Measurements from ENCODE around the gene GALNT17. TPM values are rescaled to one million over a fixed set of nuclear protein-coding genes. Genes with fewer than 3 reads are reported as not detected.
"Not testable (repeated sequence)": the region's sequence is repeated elsewhere in the genome, so short reads cannot be mapped to it uniquely, and the experiment has no call there.

The GALNT17 gene
- total RNA-seq, 2 experiments from 2014 or later: not detected

DNA sequence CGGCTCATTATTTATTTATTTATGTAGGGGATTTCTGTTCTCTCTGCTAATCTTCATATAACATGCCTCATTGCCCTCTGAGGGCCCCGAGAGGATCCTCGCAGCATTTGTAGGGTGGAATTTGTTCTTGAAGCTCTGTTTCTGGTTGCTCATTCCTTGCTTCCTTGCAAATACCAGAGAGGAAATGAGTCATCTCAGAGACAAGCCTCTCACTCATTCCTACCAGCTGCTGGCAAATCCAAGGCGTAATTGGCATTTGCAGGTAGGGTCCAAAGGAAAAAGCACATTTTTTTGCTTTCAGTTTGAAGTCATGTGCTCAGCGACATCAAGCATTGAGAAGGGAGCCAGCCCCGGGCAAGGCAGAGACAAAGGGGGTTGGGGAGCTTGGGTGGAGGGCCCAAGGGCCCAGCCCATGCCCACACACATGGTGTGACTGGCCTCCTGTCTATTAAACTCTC is 501.6 kb downstream of the GALNT17 start:
- DNase-seq: no peak
- Mint-ChIP-seq H3K36me3 (no peaks in the 10 kb centered on the region), H3K27me3 (peaks cover 3% of the 10 kb centered on the region), H3K4me1 (no peaks in the 10 kb centered on the region), H3K27ac (no peak overlapping the region), H3K9me3 (peaks cover 7% of the 10 kb centered on the region), H3K4me3 (no peak overlapping the region)

DNA sequence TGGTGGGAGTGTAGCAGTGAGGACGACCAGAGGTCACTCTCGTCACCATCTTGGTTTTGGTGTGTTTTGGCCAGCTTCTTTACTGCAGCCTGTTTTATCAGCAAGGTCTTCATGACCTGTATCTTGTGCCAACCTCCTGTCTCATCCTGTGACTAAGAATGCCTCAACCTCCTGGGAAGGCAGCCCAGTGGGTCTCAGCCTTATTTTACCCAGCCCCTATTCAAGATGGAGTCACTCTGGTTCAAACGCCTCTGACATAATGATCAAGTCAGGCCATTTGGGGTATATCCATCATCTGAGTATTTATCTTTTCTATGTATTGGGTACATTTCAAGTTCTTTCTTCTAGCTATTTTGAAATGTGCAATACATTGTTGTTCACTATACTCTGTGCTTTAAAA is 503.9 kb downstream of the GALNT17 start:
- not testable (repeated sequence) for H3K27me3 Mint-ChIP-seq, H3K4me1 Mint-ChIP-seq, H3K27ac Mint-ChIP-seq, DNase-seq, H3K36me3 Mint-ChIP-seq, H3K9me3 Mint-ChIP-seq, H3K4me3 Mint-ChIP-seq

DNA sequence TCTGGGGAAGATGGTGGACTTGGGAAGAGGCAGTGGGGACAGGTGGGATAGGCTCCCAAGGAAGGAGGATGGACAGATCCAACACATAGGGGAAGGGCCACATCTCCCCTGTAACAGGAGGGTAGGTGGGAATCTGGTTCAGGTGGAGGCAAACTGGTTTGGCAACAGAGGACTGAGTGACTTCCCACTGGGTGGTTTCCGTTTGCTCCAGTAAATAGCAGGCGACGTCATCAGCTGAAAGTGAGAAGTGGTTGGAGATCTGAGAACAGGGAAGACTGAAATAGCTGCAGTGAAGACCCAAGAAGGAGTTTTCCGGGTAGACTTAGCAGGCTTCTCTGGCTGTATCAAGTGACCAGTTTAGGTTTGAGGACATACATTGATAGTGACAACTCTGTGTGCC is 504.4 kb downstream of the GALNT17 start:
- DNase-seq: no peak
- Mint-ChIP-seq H3K9me3 (peaks cover 7% of the 10 kb centered on the region), H3K4me1 (no peaks in the 10 kb centered on the region), H3K27me3 (peaks cover 3% of the 10 kb centered on the region), H3K27ac (no peak overlapping the region), H3K36me3 (no peaks in the 10 kb centered on the region), H3K4me3 (no peak overlapping the region)

DNA sequence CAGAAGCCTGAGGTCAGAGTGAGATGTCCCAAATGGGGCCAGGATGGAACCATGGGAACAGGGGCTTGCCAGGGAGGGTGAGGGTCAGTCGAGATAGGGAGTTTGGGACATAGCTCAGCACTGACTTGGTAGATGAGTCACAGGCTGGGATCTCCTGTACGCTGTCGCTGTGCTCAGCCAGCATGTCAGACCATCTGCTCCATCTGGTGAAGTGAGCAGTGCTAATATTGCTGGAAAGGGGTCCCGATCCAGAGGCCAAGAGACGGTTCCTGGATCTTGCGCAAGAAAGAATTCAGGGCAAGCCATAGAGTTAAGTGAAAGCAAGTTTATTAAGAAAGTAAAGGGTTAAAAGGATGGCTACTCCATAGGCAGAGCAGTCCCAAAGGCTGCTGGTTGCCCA is 505.6 kb downstream of the GALNT17 start:
- no peaks in the 10 kb centered on the region for H3K4me1 Mint-ChIP-seq
- no peak overlapping the region for H3K4me3 Mint-ChIP-seq
- no peaks in the 10 kb centered on the region for H3K36me3 Mint-ChIP-seq
- H3K9me3 Mint-ChIP-seq: peaks cover 5% of the 10 kb centered on the region
- no peaks in the 10 kb centered on the region for H3K27me3 Mint-ChIP-seq
- DNase-seq: no peak
- H3K27ac Mint-ChIP-seq: no peak overlapping the region

DNA sequence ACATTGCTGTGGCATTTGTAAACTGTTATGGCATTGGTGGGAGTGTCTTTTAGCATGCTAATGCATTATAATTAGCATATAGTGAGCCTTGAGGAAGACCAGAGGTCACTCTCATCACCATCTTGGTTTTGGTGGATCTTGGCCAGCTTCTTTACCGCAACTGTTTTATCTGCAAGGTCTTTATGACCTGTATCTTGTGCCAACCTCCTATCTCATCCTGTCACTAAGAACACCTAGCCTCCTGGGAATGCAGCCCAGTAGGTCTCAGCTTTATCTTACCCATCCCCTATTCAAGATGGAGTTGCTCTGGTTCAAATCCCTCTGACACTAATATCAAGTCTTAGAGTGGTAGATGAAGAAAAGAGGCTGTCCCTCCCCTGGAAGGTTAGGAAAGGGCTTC is 506.2 kb downstream of the GALNT17 start:
- Mint-ChIP-seq H3K9me3 (peaks cover 5% of the 10 kb centered on the region), H3K27me3 (no peaks in the 10 kb centered on the region), H3K27ac (no peak overlapping the region), H3K36me3 (no peaks in the 10 kb centered on the region), H3K4me1 (no peaks in the 10 kb centered on the region), H3K4me3 (no peak overlapping the region)
- no peak for DNase-seq

DNA sequence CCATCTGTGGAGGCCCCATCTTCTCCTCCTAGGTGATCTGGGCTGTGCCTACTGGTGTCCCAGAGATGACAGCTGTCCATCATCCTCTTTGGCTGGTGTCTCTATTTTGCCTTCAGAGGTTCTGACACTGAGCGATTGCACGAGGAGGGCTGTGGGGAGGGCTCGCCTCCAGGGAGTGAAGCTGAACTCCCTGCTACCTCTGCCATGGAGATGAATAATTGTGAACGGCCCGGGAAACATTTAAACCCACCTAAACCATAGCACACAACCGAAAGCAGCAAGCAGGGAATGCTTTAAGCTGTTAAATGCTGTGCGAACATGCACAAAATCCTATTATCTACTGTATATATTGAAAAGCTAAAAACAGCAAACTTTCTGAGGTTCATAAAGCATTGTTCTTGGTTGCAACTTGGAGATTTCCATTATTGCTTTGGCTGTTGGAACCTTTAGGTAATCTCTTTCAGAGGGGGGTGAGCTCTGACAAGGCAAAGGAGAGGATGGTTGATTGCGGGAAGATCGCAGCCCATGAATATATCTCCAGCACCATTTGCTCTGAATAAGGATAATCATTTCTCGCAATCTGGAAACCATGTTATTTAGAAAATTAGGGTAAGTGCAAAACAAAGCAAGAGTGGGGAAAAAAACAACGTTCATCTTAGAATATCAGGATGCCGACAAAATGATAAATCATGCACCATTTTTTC is 507.6 kb downstream of the GALNT17 start:
- Mint-ChIP-seq H3K27ac (no peak overlapping the region), H3K36me3 (no peaks in the 10 kb centered on the region), H3K4me3 (no peak overlapping the region), H3K4me1 (no peaks in the 10 kb centered on the region), H3K27me3 (no peaks in the 10 kb centered on the region), H3K9me3 (peaks cover 2% of the 10 kb centered on the region)
- no peak for DNase-seq

DNA sequence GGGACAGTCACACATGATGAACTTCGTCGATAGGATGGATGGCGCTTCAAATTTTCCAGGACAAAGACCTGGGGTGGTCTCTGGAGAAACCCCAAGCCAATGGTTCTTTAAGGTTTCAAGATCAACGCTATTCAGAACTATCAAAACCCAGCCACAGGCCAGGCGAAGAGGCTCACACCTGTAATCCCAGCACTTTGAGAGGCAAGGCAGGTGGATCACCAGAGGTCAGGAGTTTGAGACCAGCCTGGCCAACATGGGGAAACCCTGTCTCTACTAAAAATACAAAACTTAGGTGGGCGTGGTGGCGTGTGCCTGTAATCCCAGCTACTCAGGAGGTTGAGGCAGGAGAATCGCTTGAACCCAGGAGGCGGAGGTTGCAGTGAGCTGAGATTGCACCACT is 511.1 kb downstream of the GALNT17 start:
- H3K4me1 Mint-ChIP-seq, DNase-seq, H3K9me3 Mint-ChIP-seq, H3K36me3 Mint-ChIP-seq, H3K27me3 Mint-ChIP-seq, H3K27ac Mint-ChIP-seq, H3K4me3 Mint-ChIP-seq: not testable (repeated sequence)

DNA sequence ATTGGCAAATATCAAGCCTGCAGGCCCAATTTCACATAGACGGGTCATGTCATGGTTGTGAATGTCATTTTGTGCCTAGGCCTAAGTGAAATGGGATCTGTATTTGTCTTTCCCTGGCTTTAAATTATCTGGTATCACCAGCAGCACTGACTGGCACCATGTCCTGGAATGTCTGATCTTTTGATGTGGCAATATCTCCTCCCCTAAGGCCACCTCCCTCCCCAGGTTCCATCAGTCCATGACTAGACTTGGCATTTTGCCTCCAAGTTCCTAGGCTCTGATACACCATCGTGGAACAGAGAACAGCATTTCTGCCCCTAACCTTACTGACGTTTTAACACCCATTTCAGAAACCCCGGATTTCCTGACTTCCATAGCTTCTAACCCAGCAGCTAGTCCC is 513.9 kb downstream of the GALNT17 start:
- Mint-ChIP-seq H3K4me1 (no peaks in the 10 kb centered on the region), H3K27me3 (no peaks in the 10 kb centered on the region)
- no peak for DNase-seq

DNA sequence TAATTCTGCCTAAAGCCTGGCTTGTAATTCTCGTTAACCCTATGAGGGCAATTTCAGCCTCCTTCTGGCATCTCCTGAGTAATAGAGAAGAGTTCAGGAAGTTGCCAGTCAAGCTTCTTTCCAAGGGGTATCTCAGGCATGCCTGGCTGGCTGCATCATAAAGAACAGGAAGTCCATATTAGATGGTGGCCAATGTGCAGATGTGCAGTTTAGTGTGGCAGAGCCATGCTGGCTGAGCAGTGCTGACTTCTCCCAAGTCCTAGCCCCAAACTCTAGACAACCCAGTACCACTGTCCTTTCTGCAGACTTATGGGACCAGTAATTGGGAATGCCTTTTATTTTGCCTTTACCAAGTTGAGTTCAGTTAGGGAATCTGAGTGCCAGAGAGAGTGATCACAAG is 517.9 kb downstream of the GALNT17 start:
- Mint-ChIP-seq H3K27me3 (no peaks in the 10 kb centered on the region), H3K27ac (no peak overlapping the region), H3K36me3 (no peaks in the 10 kb centered on the region), H3K4me3 (no peak overlapping the region), H3K9me3 (peaks cover 12% of the 10 kb centered on the region), H3K4me1 (no peaks in the 10 kb centered on the region)
- no peak for DNase-seq

More for the DNA sequence above, 513.9 kb downstream of the GALNT17 start:
- Mint-ChIP-seq H3K27ac (no peak overlapping the region), H3K4me3 (no peak overlapping the region), H3K9me3 (peaks cover 13% of the 10 kb centered on the region), H3K36me3 (no peaks in the 10 kb centered on the region)

DNA sequence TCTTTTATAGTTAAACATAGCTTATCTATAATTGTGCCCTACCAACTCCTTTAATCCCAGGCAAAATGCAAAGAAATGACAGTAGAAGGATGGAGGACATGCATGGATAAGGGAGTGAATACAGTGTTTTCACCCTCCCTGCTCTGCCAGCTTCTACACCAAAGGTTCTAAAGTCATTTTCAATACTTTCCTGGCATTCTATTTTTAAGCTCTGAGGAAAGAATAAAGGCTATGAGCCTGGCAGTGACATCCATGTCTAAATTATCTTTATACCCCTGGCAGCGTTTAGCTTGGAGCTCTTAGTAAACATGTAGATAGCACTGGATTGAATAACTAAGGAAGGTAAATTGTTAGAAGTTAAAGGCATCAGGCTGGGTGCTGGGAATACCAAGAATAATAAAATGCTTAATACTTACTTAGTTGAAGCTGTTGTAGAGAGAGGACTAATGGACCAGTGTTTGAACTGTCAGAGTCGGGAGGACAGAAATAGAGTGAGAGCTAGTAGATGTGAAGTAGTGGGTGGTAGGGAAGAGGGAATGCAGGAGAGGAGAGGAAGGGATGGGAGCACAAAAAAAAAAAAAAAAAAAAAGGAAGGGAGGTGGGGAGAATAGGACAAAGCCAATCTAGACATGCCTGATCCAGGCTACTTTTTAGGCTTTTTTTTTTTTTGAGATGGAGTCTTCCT is 518.9 kb downstream of the GALNT17 start:
- Mint-ChIP-seq H3K9me3 (peaks cover 7% of the 10 kb centered on the region), H3K4me1 (no peaks in the 10 kb centered on the region), H3K36me3 (no peaks in the 10 kb centered on the region), H3K27me3 (no peaks in the 10 kb centered on the region), H3K4me3 (no peak overlapping the region), H3K27ac (no peak overlapping the region)
- DNase-seq: no peak

DNA sequence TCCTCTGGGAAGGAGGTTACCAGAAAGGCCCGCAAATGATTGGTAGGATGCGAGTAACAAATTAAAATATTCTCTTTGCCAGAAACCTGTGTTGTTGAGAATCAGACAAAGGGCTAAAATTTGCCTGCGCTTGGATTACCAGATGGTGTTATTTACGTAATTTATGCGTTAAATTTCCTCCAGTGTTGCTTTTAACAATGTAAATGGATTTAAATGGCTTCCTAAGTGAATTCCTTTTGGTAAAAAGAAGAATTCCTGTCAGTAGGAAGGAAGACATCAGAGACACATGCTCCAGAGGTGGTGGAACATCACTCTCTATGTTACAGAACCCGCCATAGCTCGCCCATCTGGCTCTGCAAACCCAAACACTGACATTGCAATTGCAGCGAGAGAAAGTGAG is 520.6 kb downstream of the GALNT17 start:
- Mint-ChIP-seq H3K4me3 (no peak overlapping the region), H3K27me3 (no peaks in the 10 kb centered on the region), H3K9me3 (peaks cover 8% of the 10 kb centered on the region), H3K36me3 (no peaks in the 10 kb centered on the region), H3K27ac (no peak overlapping the region), H3K4me1 (no peaks in the 10 kb centered on the region)
- DNase-seq: no peak

DNA sequence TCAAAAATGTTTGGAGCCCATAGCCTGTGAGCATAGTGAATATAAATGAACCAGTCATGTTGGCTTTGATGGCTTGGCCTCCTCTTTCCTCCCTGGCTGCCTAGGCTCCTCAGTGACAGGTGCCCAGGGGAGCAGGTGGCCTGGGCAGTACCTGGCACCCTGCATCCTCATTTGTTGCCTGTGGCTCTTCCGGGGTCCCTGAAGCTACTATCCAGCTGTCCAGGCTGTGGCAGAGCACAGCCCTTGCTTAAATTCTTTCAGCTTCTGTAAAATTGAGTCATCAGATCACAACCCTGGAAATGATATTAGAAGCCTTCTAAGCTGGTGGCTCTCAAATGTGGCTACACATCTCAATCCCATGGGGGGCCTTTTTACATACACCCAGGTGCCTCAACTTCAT is 525.4 kb downstream of the GALNT17 start:
- Mint-ChIP-seq H3K4me1 (no peaks in the 10 kb centered on the region), H3K4me3 (no peak overlapping the region), H3K36me3 (no peaks in the 10 kb centered on the region), H3K9me3 (peaks cover 7% of the 10 kb centered on the region), H3K27me3 (no peaks in the 10 kb centered on the region), H3K27ac (no peak overlapping the region)
- DNase-seq: no peak

DNA sequence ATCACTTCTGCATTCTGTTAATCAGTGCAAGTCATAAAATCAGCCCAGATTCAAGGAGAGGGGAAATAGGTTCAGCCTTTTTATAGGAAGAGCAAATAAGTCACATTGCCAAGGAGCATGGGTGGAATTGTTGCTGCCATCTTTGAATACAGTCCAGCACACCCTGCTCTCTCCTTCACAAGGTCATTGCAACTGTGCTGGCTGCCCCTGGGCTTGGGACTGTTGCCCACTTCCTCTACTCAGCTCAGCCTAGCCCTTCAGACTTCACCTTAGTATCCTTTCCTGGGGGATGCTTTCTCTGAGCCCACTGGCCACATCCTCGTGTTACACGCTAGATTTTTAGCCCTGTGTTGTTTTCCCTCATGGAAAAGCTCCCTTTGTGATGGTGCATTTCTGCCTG is 527.7 kb downstream of the GALNT17 start:
- no peak for DNase-seq
- Mint-ChIP-seq H3K27me3 (no peaks in the 10 kb centered on the region), H3K36me3 (no peaks in the 10 kb centered on the region)

DNA sequence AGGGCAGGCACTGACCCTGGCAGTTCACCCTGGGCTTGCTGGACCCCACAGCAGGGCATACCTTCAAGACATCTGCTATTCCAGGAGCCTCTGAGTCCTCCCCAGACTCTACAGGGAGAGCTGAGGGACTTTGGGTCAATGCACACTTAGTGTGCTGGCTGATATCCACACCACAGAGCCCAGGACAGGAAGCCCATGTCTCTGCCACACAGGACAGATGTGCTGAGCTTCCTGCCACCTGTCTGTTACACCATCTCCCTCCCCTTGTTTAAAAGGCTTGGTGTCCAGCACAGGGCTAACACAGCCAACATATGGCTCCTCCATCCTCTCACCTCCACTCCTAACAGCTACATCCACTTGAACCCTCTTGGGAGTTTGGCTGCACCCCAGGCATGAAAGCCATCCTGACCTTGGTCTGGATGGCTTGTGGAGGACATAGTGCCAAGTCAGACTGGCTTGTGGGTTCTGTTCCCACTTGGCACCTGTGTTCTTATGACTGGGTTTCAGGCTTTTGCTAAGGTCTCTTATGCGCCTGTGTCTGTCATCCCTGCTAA is 529.8 kb downstream of the GALNT17 start:
- no peaks in the 10 kb centered on the region for H3K4me1 Mint-ChIP-seq
- DNase-seq: no peak
- no peak overlapping the region for H3K4me3 Mint-ChIP-seq
- H3K36me3 Mint-ChIP-seq: no peaks in the 10 kb centered on the region
- H3K27me3 Mint-ChIP-seq: no peaks in the 10 kb centered on the region
- no peak overlapping the region for H3K27ac Mint-ChIP-seq
- peaks cover 7% of the 10 kb centered on the region for H3K9me3 Mint-ChIP-seq

More for the DNA sequence above, 527.7 kb downstream of the GALNT17 start:
- H3K4me3 Mint-ChIP-seq: no peak overlapping the region
- peaks cover 10% of the 10 kb centered on the region for H3K9me3 Mint-ChIP-seq
- H3K27ac Mint-ChIP-seq: no peak overlapping the region
- no peaks in the 10 kb centered on the region for H3K4me1 Mint-ChIP-seq

DNA sequence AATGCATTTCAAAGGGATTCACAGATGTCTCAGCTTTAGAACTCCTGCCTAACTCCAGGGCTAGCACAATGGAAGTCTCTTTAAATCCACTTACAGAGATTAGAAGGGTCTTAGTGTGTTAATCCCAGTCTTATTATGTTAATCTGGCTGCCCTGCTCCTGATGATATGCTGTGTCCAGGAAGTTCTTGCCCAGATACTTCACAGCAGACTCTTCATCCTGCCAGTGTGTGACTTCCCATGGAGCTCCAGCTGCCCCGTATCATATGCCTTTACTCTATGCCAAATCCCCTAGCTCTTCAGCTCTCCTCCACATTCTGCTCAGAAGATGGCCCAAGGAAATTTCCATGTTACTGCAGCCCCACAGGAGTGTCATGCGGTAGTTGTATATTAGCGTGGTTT is 533.8 kb downstream of the GALNT17 start:
- no peak overlapping the region for H3K4me3 Mint-ChIP-seq
- DNase-seq: no peak
- no peaks in the 10 kb centered on the region for H3K27me3 Mint-ChIP-seq
- H3K9me3 Mint-ChIP-seq: peaks cover 5% of the 10 kb centered on the region
- no peaks in the 10 kb centered on the region for H3K36me3 Mint-ChIP-seq
- H3K27ac Mint-ChIP-seq: no peak overlapping the region
- H3K4me1 Mint-ChIP-seq: no peaks in the 10 kb centered on the region

DNA sequence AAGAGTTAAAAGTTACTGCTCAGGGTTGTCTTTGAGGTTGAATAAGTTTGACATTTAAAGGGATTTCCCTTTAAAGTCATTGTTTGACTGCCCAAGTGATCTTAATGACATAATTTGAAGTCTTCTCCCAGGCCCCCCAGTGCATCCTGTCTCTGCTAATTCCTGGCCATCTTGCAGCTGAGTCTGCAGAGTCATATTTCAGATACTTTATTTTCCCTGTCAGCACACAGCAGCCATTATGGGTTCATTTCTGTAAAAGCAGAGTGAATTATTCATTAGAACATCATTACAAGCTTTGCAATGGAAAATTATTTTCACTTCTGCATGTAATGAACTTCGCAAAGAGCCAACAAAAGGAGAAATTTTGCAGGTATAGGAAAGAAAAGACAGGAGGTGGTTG is 536.6 kb downstream of the GALNT17 start:
- Mint-ChIP-seq H3K36me3 (no peaks in the 10 kb centered on the region), H3K4me1 (no peaks in the 10 kb centered on the region), H3K27me3 (no peaks in the 10 kb centered on the region), H3K4me3 (no peak overlapping the region), H3K27ac (no peak overlapping the region), H3K9me3 (peaks cover 2% of the 10 kb centered on the region)
- DNase-seq: no peak

Measured in activated naive CD8-positive, alpha-beta T cell treated with anti-CD3 and anti-CD28 coated beads for 36 hours (primary cell).